GM19099 (cell line): ENCODE data around the gene LRSAM1.

Experiments
- POLR2A ChIP-seq: IDR thresholded peaks from 3 replicates; pipeline ENCODE4 v1.6.1; 2011; ENCODE audit warnings: low read depth; ENCODE audit not compliant: insufficient read length; ENCODE audit errors: extremely low read depth

Gene LRSAM1

GRCh38 chr9:127509261-127509954 is 58.1 kb downstream of the LRSAM1 start:
- TF ChIP-seq POLR2A: no peak

GRCh38 chr9:127509955-127510299 is 58.6 kb downstream of the LRSAM1 start:
- no peak for TF ChIP-seq POLR2A

GRCh38 chr9:127514468-127514867 is 63.2 kb downstream of the LRSAM1 start:
- no peak for TF ChIP-seq POLR2A

GRCh38 chr9:127516835-127517607 is 65.7 kb downstream of the LRSAM1 start:
- TF ChIP-seq POLR2A: no peak

- no peak for TF ChIP-seq POLR2A
These were observed 66.3 kb downstream of the LRSAM1 start for GRCh38 chr9:127517620-127518019.

GRCh38 chr9:127518091-127518856 is 67.0 kb downstream of the LRSAM1 start:
- TF ChIP-seq POLR2A: no peak

GRCh38 chr9:127519301-127520166 is 68.2 kb downstream of the LRSAM1 start:
- TF ChIP-seq POLR2A: no peak

GRCh38 chr9:127520941-127521918 is 69.9 kb downstream of the LRSAM1 start:
- no peak for TF ChIP-seq POLR2A

- no peak for TF ChIP-seq POLR2A
These were observed 70.6 kb downstream of the LRSAM1 start for GRCh38 chr9:127521919-127522304.

GRCh38 chr9:127522727-127523126 is 71.4 kb downstream of the LRSAM1 start:
- no peak for TF ChIP-seq POLR2A

- no peak for TF ChIP-seq POLR2A
These were observed 72.1 kb downstream of the LRSAM1 start for GRCh38 chr9:127523312-127523851.

- TF ChIP-seq POLR2A: no peak
These were observed 73.1 kb downstream of the LRSAM1 start for GRCh38 chr9:127524373-127524772.

- no peak for TF ChIP-seq POLR2A
These were observed 74.3 kb downstream of the LRSAM1 start for GRCh38 chr9:127525401-127526188.
